ENCODE measurements around the gene TRIM50.
"Not testable (repeated sequence)": the region's sequence is repeated elsewhere in the genome, so short reads cannot be mapped to it uniquely, and the experiment has no call there.

Gene TRIM50

DNA sequence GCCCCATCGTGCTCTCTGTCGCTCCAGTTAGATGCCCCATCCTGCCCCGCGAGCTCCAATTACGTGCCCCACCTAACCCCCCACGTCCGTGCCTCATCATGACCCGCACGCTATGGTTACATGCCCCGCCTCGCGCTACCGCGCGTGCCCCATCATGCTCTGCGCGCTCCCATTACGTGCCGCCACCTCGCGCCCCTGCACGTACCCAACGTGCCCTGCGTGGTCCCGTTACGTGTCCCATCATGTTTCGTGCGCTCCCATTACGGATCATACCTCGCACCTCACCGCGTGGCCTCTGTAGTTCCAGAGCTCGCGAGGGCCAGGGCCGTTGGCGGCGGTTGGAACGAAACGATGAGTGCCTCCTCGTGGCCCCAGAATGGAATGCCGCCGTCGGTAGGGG lies at the start of gene TRIM50, which contains the start of gene FKBP6:
TRIM50 (minus strand) TSS at position 161 of the 400 bp plus-strand sequence. CDS start 3,295 bp downstream, outside the sequence.
FKBP6 (plus strand) TSS at position 240 of the 400 bp plus-strand sequence. CDS start 268 bp downstream, outside the sequence.
- not testable (repeated sequence) for DNase-seq

DNA sequence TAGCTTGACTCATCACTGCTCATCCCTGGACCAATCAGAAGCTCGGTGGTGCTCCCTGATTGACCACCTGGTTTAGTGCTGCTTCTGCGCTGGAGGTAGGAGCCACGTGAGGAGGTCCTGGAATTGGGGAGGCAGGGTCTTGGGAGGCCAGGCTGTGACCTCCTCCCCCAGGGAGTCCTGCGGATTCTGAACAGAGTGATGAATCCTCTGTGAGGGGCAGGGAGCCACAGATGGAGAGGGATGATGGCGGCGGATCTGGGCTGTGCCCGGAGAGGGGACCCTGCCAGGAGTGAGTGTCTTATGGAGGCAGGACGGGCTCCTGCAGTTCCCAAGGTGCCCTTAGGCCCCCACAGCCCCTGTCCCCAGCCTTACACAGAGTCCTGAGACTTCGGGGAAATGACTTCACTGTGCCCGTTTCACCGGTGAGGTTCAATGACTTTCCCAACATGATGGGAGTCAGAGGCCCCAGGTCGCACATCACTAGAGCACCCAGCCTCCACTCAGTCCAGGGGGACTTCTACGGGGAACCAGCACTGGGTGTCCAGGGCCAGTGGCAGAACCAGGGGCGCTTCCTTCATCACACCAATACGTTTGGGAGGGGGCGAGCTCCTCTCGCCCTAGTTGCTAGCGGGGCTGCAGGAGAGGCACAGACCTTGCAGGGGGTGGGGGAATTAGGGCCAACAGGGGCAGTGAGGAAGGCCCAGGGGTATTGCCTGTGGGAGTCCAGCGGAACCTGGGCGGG lies 49.0 kb upstream of the TRIM50 start:
- no peak for DNase-seq

DNA sequence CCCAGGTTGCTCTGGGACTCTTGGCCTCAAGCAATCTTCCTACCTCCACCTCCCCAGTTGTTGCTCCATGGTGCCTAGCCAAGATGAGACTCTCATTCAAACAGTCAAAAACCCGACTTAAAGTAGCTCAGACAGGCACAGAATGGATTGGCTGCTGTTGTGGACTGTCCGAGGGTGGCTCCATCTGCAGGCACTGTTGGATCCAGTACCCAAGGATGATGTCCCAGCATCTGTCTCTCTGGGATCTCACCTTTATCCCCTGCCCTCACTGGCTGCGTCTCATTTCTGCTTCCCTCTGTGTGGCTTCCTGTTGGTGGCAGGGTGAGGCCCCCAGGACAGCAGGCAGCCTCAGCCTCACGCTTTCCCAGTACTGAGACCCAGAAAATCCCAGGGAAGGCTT lies 48.4 kb upstream of the TRIM50 start:
- DNase-seq, result not testable (repeated sequence)

DNA sequence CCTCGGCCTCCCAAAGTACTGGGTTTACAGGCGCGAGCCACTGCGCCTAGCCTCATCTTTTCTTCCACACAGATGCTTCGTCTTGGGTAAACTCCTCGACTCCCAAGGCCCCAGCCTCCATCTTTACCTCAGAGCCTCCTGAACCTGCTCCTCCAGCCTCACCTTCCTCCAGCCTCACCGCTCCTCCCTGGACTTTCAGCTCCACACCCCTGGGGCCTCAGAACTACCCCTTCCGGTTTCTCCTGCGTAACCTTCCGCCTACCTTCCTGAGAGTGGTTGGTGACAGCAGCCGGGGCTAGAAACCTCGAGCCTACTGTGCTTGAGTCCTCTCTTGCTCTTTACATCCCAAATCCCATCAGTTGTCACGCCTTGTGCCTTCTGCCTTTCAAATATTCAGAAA lies 45.9 kb upstream of the TRIM50 start:
- DNase-seq, result no peak

DNA sequence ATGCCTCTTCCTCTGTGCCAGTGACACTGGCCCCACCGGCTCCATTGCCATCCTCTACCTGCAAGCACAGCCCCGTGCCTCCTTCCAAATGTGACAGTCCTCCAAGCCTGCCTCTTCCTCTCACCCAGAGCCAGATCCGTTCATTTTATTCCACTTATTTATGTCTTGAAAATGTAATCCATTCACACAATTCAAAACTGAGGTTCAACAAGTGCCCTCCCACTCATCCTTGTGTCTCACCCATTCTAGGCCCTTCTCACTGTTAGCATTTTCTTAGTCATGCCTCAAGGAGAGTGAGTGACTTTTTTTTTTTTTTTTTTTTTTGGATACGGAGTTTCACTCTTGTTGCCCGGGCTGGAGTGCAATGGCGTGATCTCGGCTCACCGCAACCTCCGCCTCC lies 41.7 kb upstream of the TRIM50 start:
- DNase-seq, result no peak

DNA sequence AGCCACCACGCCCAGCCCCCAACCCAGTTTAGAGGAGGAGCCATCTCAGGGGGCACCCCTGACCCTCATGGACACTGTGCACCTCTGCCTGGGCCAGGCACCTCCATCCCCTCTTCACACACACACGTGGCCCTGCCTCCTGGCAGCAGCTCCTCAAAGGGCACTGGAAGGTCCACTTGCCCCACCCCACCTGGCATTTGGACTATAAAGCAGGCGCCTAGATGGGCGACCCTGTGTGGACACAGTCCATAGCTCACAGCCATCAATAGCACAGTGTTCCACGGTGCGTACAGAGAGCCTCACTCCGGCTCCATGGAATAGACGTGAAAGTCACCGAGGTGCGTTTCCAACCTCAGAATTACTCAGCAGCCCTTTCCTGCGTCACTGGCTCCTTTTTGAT lies 41.1 kb upstream of the TRIM50 start:
- no peak for DNase-seq

DNA sequence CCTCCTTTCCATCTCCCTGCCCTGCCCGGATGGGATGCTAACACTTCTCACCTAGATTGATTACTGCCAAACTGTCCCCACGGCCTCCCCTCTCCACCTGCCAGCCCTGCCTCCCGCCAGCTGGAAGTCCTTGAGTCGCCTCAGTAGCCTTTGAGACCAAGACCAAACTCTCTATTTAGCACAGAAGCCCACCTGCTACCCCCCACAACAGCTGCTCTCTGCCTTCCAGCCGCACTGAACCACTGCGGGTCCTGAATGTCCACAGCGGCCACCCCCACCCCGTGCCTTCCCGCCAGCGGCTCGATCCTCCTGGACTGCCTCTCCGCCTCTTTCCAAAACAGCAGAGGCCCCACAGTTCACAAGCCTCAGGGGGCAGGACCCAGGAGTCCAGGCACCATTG lies 39.1 kb upstream of the TRIM50 start:
- no peak for DNase-seq

DNA sequence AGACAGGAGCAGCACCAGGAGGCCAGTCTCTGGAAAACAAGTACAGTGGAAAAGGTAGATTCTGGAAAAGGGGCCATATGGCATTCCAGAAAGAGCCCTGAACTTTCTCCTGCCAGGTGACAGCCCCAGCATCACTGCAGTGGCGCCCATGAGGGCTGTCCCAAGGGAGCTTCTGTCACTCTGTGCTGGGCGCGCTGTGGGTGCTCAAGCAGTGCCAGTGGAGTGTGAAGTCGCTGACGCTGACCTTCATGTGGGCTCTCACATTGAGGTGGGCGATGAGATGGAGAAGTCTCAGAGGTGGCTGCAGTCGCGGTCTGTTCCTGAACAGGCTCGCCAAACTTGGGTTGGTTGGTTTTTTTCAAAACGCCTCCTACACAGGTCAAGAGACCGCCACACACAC lies 38.2 kb upstream of the TRIM50 start:
- DNase-seq, result no peak

DNA sequence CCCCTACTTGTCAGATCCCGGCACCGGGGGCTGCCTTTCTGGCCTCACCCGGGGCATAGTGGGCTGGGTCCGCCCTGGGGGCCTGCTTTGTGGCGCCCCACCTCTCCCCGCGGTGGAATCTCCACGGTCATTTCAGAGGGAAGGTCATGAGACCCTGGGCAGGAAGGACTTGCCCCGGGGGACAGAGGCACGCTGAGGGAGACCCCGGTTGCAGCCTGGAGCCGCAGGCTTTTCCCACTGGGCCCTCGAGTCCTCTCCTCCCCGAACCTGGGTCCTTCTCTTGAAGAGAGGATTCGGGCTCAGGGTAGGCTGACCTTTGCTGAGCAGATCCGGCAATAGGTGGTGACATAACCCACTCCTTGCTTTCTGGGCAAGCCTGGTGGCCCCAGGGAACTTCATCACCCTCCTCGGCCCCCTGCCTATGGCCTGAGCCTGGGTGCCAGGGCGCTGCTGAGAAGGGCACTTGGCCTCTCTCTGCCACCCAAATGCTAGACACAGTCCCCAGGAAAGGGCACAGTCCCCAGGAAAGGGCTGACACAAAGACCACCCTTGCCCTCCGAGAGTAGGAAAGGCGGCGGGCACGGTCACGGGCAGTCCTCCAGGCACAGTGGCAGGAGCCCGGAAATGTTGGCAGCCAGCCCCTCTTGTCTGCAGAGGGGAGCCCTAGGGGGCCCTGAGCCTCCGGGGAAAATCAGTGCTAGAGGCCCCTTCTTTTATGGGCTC lies 36.3 kb upstream of the TRIM50 start:
- no peak for DNase-seq

DNA sequence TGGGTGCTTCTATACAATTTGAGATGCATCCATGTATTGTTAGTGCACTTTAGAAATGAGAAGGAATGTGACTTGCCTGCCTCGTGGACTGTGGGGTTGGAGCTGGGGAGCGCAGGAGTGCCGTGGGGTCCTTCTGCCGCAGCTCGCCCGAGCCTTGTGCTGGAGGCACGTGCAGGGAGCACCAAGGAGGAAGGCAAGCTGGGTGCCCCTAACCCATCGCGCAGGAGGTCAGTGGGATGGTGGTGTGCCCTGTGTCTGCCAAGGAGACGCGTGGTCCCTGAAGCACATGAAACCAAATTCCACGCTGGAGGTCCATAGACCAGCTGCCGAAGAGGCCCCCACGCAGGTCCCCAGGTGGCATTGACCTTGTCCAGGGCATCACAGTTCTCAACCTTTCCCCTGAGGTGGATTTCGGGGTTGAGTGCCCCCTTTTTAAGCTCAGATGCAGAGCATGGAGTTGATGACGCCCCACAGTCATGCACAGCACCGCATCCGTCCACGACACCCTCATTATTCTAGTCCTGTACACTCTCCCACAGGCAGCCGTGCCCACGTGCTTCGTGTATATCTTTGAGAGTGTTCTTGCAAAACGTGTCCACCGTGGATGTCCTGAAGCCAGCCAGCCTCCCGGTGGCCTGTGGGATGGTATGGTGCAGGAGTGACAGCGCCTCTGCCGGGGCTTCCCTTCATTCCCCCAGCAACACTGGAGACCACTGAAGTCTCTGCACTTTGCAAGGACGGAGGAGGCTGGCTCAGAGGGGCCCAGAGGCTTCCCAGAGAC lies 35.5 kb upstream of the TRIM50 start:
- no peak for DNase-seq

DNA sequence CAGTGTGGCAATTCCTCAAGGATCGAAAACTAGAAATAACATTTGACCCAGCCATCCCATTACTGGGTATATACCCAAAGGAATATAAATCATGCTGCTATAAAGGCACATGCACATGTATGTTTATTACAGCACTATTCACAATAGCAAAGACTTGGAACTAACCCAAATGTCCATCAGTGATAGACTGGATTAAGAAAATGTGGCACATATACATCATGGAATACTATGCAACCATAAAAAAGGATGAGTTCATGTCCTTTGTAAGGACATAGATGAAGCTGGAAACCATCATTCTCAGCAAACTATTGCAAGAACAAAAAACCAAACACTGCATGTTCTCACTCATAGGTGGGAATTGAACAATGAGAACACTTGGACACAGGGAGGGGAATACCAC lies 32.7 kb upstream of the TRIM50 start:
- not testable (repeated sequence) for DNase-seq

DNA sequence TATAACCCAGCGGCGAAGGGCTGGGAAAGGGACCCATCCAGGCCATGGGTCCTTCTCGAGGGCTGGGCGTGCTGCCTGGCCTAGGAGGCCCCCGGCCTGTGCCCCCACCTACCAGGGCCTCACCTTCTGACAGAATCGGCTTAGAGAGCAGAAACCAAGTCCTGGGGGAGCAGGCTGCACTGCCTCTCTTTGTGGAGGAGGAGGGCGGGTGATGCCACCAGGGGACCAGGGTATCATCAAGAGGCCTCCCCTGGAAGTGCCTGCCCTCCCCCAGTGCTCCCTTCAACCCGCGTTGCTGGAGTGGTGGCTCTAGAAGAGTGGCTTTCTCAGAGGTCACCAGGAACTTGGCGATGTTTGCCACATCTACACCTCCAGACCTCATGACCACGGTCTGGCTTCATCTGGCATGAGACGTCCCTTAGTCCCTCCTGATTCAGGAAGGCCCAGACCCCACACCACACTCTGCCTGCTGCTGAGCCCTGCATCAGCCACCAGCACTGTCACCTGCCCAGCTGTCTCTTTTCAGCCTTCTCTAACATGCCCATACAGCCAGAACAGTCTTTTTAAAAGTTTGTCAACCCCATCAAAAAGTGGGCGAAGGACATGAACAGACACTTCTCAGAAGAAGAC lies 32.0 kb upstream of the TRIM50 start:
- DNase-seq, result no peak

DNA sequence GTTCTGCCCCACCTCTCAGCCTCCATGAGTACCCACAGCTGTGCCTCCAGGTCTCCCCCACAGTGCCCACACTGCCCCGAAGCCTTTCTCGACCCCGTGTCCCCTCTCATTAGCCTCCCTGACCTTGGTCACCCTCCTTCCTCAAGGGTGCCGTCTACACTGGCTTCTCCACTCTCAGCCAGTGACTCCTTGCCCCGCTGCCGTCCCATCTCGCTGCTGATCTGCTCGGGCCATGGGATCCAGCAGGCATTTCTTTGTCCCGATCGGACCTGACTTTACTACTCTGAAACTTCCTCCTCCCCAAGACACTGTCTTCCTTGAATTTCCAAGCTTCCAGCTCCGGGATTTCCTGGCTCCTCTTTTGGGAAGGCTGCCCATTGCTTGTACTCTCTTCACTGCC lies 31.4 kb upstream of the TRIM50 start:
- no peak for DNase-seq

DNA sequence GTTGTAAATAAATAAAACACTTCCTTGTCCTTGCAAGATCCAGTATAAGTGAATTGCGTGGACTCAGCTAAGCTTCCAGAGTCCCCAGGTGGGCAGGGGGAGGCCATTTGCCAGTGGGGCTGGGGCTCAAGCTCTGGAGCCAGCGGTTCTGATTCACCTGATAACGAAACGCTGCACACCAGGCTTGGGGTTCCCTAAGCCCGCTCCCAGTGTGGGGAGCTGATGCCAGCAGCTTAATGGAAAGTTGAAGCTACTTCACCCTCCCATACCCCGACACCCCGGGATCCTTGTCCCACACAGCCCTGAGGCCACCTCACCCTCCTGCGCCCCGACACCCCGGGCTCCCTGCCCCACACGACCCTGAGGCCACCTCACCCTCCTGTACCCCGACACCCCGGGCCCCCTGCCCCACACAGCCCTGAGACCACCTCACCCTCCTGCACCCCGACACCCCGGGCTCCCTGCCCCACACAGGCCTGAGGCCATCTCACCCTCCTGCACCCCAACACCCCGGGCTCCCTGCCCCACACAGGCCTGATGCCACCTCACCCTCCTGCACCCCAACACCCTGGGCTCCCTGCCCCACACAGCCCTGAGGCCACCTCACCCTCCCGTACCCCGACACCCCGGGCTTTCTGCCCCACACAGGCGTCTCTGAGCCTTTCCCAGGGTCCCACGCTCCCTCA lies 30.9 kb upstream of the TRIM50 start:
- no peak for DNase-seq

DNA sequence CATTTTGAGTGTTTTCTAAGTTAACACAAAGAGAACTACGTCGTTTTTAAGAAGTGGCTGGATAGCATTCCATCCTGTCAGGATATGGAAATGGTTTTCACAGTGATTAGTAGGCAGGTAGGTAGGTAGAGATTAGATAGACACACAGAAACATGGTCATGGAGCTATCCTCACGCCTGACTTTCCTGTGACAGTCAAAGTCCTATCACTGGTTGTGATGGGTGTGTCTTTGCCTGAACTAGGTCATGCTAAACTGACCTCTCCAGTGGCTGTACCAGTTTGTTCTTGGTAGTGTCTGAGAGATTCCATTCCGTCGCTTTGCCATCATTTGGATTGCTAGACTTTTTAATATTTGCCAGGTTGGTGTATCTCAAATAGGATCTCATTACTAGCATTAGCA lies 28.3 kb upstream of the TRIM50 start:
- DNase-seq, result no peak

DNA sequence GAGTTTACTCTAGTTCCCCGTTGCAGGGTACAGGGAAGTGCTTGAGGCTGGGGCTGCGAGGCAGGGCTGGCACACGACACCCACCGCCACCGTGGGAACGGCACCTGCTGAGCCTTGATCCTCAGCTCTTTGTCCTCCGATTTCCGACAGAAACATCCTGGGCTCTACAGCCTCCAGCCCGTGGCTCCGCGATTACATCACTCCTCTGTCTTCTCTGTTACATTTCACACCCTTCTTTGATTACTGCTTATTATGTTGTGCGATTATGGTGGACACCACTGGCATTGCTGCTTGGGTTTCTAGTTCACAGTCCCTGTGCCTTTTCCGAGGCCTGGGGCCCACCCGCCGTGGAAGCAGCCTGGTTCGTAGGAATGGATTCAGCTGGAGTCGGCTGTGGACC lies 26.9 kb upstream of the TRIM50 start:
- DNase-seq, result no peak

DNA sequence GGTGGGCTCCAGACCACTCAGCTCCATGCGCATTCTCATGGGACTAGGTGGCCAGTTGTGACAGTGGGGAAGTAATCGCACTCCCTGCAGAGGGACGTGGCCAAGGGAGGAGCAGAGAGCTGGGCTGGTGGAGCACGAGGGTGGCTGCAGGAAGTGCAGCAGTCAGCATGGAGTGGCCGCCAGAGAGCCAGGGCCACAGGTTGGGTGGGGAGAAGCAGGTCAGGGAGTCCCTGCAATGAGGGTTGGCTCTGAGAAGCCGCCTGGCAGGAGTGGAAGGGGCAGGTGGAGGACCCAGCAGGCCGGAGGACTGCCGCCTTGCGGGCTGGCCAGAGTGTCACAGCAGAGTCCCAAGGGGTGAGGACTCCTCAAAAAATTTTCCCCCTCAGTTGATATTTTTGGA lies 26.3 kb upstream of the TRIM50 start:
- no peak for DNase-seq

DNA sequence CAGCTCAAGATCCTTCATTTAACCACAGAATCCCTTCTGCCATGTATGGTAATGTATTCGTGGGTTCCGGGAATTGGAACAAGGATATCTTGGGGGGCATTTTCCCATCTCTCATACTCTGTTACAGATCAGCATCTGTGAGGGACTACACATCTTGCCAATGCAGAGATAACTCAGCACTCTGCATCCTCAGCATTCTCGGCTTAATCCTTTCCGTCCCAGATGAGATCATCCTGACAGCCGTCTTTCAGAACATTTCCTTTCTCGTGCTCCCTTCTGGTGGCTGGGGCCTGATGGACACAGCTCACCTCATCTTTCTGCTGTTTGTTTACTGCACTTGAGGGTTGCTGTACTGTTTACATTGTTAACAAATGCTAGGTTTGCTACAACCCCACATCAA lies 25.4 kb upstream of the TRIM50 start:
- DNase-seq, result no peak

DNA sequence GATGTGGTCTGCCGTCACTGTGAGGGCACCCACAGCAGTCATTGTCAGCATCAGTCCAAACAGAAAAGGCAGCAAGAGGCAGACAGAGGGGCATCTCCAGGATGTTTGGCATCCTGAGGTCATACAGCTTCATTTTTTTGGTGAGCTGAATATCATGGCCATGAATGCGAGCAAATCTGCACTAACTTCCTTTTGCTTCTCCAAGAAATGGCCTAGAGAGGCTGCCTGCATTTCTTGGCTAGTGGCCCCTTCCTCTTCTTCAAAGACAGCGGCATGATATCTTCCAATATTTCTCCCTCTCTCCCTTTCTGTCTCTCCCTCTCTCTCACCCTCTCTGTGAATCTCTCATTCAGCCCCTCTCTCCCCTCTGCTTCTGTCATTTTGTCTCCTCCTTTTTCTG lies 24.9 kb upstream of the TRIM50 start:
- no peak for DNase-seq

DNA sequence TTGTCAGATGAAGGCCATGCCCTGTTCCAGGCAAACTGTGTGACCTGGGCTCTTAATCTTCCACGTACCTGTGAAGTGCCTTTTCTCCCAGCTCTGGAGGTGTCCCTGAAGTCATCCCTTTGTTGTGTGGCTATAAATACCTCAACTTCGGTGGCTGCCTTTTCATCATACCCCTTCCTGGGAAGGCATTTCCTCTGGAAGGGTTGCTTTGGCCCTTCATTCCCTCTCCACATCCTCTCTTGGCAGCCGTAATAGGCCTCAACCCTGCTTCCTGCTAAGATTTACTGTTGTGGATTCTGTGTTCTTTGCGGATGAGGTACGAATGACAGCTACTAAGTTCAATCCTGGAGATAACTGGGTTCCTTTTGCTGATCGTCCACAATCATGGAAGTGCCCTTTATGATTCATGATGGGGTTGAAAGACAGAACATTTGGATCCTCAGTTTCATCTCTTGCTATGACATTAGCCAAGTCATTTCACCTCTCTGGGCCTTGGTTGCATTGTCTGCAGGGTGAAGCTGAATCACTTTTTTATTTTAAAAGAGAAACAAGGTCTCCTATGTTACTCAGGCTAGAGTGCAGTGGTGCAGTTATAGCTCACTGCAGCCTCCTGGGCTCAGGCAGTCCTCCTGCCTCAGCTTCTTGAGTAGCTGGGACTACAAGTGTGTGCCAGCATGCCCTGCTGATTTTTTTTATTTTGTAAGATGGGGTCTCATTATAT lies 23.7 kb upstream of the TRIM50 start:
- no peak for DNase-seq

DNA sequence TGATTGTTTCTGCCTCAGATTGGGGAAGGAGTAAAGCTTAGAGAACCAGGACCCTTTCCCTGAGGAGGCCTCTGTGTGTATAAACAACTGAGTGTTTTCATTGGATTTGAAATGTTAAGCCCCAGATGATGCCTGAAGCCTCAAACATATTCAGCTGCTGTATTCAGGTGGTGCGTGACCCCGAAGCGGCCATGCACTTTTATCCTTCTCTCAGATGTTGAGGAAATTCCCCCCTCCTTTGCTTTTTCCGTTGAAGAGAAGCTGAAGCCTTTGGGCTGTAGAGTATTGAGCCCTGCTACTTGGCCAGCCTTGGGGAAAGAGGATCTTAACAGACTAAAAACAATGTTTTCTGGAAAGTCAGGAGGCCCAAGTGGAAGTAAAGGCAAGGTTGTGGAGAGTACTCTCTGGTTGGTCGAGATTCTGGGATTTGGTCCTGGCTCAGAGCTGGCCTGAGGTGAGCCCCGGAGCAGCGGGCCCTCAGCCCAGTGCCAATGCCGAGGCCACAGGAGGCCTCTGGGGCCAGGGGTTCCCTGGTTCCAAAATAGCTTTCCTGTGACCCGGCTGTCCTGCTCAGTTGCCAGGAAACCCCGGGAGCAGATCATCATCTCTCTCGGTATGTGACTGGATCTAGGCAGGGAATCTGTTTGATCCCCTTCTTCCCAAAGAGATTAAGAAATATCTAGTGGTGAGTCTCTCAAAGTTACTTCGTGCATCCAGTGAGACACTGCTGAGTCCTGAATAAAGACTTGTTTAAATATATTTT lies 22.6 kb upstream of the TRIM50 start:
- no peak for DNase-seq
